ENCODE results near the gene USP47.
"Not testable (repeated sequence)": the region's sequence is repeated elsewhere in the genome, so short reads cannot be mapped to it uniquely, and the experiment has no call there.

Gene USP47

GRCh38 chr11:11822946-11823345 lies 18.8 kb upstream of the USP47 start:
- no peak for DNase-seq (ENCODE audit: low read depth)

GRCh38 chr11:11826260-11826659 lies 15.5 kb upstream of the USP47 start:
- DNase-seq (ENCODE audit: low read depth): no peak

GRCh38 chr11:11827272-11827671 lies 14.5 kb upstream of the USP47 start:
- no peak for DNase-seq (ENCODE audit: low read depth)

- DNase-seq (ENCODE audit: low read depth): not testable (repeated sequence)
Measured at GRCh38 chr11:11831406-11831805, 10.4 kb upstream of the USP47 start.

- DNase-seq (ENCODE audit: low read depth): no peak
Measured at GRCh38 chr11:11836676-11837231, 5.0 kb upstream of the USP47 start.

GRCh38 chr11:11839718-11840117 lies 2.1 kb upstream of the USP47 start:
- DNase-seq (ENCODE audit: low read depth): no peak

GRCh38 chr11:11841116-11841722 lies 553 bp upstream of the USP47 start:
- no peak for DNase-seq (ENCODE audit: low read depth)

- DNase-seq (ENCODE audit: low read depth): peak; percentile 28
Measured at GRCh38 chr11:11842421-11843008, 743 bp downstream of the USP47 start.

- DNase-seq (ENCODE audit: low read depth): no peak
Measured at GRCh38 chr11:11843211-11843621, 1.4 kb downstream of the USP47 start.

- DNase-seq (ENCODE audit: low read depth): no peak
Measured at GRCh38 chr11:11843642-11844041, 1.9 kb downstream of the USP47 start.

GRCh38 chr11:11844272-11844671 lies 2.5 kb downstream of the USP47 start:
- no peak for DNase-seq (ENCODE audit: low read depth)

GRCh38 chr11:11845071-11845470 lies 3.3 kb downstream of the USP47 start:
- DNase-seq (ENCODE audit: low read depth): no peak

- DNase-seq (ENCODE audit: low read depth): no peak
Measured at GRCh38 chr11:11845551-11845950, 3.8 kb downstream of the USP47 start.

GRCh38 chr11:11847082-11847481 lies 5.3 kb downstream of the USP47 start:
- DNase-seq (ENCODE audit: low read depth): no peak

GRCh38 chr11:11848891-11849746 lies 7.3 kb downstream of the USP47 start:
- DNase-seq (ENCODE audit: low read depth): peak; percentile 34

GRCh38 chr11:11850668-11851067 lies 8.9 kb downstream of the USP47 start:
- DNase-seq (ENCODE audit: low read depth): no peak

- no peak for DNase-seq (ENCODE audit: low read depth)
Measured at GRCh38 chr11:11856638-11857037, 14.9 kb downstream of the USP47 start.

GRCh38 chr11:11857769-11858168 lies 16.0 kb downstream of the USP47 start:
- DNase-seq (ENCODE audit: low read depth): no peak

- no peak for DNase-seq (ENCODE audit: low read depth)
Measured at GRCh38 chr11:11858676-11859075, 16.9 kb downstream of the USP47 start.

- no peak for DNase-seq (ENCODE audit: low read depth)
Measured at GRCh38 chr11:11860103-11860979, 18.6 kb downstream of the USP47 start.

GRCh38 chr11:11862999-11863398 lies 21.2 kb downstream of the USP47 start:
- no peak for DNase-seq (ENCODE audit: low read depth)

- no peak for DNase-seq (ENCODE audit: low read depth)
Measured at GRCh38 chr11:11864332-11864731, 22.6 kb downstream of the USP47 start.

Measured in stimulated activated CD8-positive, alpha-beta memory T cell treated with anti-CD3 and anti-CD28 coated beads, Interleukin-15, amount 100 ng/mL, for 1 hour (primary cell).